ENCODE results near the gene LEMD2. TPM values are rescaled to one million over a fixed set of nuclear protein-coding genes. Genes with fewer than 3 reads are reported as not detected.

The LEMD2 gene
- total RNA-seq, 1 donor from 2014 or later, result 88.0 TPM

DNA sequence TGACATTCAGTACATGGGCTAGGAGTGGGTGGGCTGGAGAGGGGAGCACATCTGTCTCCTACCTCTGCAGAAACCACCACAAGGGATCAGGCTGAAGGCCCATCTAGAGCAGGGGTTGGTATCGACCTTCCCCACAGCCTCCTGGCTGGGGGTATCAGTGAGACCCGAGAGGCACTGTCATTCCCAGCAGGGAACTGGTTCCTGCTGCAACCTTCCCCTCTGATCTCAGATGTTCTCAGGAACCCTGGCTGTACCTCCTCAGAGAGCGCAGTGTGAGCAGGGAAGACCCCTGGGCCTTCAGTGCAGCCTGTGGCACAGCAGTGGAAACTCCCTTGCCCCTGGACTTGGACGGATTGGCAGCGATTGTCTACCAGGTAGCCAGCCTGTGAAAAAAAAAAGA, 50.1 kb downstream of the LEMD2 start:
- ATAC-seq (ENCODE audit: low read depth) (no peak), DNase-seq (no peak)
- Mint-ChIP-seq H3K9me3 (no peaks in the 10 kb centered on the region), H3K4me1 (no peaks in the 10 kb centered on the region), H3K27me3 (peaks cover 8% of the 10 kb centered on the region), H3K27ac (no peak overlapping the region), H3K36me3 (ENCODE audit: low read depth) (no peaks in the 10 kb centered on the region), H3K4me3 (no peak overlapping the region)
- TF ChIP-seq, protein P1, sequence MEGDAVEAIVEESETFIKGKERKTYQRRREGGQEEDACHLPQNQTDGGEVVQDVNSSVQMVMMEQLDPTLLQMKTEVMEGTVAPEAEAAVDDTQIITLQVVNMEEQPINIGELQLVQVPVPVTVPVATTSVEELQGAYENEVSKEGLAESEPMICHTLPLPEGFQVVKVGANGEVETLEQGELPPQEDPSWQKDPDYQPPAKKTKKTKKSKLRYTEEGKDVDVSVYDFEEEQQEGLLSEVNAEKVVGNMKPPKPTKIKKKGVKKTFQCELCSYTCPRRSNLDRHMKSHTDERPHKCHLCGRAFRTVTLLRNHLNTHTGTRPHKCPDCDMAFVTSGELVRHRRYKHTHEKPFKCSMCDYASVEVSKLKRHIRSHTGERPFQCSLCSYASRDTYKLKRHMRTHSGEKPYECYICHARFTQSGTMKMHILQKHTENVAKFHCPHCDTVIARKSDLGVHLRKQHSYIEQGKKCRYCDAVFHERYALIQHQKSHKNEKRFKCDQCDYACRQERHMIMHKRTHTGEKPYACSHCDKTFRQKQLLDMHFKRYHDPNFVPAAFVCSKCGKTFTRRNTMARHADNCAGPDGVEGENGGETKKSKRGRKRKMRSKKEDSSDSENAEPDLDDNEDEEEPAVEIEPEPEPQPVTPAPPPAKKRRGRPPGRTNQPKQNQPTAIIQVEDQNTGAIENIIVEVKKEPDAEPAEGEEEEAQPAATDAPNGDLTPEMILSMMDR (IDR thresholded peaks at IDR 0.05), result no peak
- CTCF ChIA-PET, result no interaction called here
- POLR2A ChIA-PET, result no interaction called here
- intact Hi-C loops (cut with micrococcal nuclease), result no loop called here

DNA sequence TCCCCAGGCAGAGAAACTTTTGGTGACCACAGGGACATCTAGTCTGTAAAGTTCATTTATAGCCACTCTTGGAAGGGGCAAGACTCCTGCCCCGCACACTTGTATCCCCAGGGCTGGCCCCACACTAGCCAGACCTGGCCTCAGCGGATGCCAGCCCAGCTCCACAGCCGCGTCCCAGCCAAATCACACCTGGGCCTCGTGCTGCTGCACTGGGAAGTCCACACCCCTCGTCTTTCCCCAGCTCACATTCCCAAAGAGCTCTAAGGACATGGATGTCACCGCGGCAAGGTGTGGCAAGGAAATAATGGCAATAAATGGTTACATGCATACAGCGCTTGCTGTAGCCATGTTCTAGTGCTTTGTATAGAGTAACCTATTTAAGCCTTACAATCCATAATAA, 50.8 kb downstream of the LEMD2 start:
- intact Hi-C loops (cut with micrococcal nuclease), result no loop called here
- CTCF ChIA-PET, result no interaction called here
- DNase-seq (no peak), ATAC-seq (ENCODE audit: low read depth) (no peak)
- no peaks in the 10 kb centered on the region for H3K36me3 Mint-ChIP-seq (ENCODE audit: low read depth)
- TF ChIP-seq, protein P1 (IDR thresholded peaks at IDR 0.05), result no peak
- POLR2A ChIA-PET, result no interaction called here
- no peak overlapping the region for H3K4me3 Mint-ChIP-seq
- H3K27me3 Mint-ChIP-seq, result peaks cover 8% of the 10 kb centered on the region
- no peaks in the 10 kb centered on the region for H3K9me3 Mint-ChIP-seq
- no peaks in the 10 kb centered on the region for H3K4me1 Mint-ChIP-seq
- no peak overlapping the region for H3K27ac Mint-ChIP-seq

DNA sequence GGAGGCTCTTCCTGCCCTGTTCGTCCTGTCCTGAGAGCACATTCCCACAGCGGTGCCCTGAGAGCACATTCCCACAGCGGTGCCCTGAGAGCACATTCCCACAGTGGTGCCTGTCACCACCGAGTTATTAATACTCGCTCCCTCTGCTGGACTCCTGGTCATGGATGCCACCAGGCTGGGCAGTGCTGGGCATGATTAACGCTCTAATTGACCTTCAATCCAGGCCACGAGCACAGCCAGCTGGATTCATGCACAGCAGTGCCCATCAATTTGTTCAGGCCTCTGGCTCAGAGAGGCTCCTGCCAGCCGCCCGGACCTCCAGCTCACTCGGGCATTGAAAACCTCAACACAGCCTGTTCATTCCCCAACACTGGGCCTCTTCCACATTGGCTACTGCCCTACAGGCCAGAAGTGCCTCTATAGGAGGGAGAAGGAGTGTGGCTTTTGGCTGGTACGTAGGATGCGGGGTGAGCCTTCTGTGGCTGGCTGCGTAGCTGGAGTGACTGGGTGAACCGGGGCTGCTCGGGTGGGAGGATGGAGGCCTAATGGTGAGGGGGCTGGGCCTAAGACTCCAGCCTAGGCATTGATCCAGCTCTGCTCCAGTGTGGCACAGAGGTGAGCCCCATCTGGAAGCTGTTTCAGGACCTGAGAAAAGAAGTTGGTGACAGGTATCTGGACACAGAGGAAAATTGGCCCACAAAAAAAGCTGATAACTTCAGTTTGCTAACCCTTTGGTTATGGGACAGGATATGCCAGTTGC, 51.5 kb downstream of the LEMD2 start:
- ChIA-PET CTCF (no interaction called here), POLR2A (no interaction called here)
- DNase-seq (no peak), ATAC-seq (ENCODE audit: low read depth) (no peak)
- Mint-ChIP-seq H3K36me3 (ENCODE audit: low read depth) (no peaks in the 10 kb centered on the region), H3K9me3 (no peaks in the 10 kb centered on the region), H3K27ac (no peak overlapping the region), H3K4me1 (no peaks in the 10 kb centered on the region), H3K27me3 (peaks cover 3% of the 10 kb centered on the region), H3K4me3 (no peak overlapping the region)
- intact Hi-C loops (cut with micrococcal nuclease), result no loop called here
- TF ChIP-seq, protein P1 (IDR thresholded peaks at IDR 0.05), result no peak

DNA sequence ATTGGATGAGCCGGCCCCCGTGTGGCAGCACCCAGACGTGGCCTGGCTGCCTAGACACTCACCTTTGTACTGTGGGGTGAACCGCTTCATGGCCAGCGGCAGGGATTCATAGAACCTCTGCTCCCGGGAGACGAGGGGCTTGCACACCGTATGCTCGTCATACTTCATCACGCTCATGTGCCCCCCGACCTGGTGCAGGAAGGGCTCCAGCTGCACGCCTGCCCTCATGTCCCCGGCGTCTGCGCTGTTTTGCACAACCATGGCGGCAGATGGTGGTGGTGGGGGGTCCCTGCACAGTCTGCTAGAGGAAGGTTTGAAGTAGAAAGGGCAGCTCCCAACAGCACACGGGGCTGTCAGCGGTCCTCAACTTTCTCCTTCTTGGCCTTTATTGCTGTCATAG, 53.7 kb downstream of the LEMD2 start:
- H3K27ac Mint-ChIP-seq, result no peak overlapping the region
- ATAC-seq (ENCODE audit: low read depth), result no peak
- intact Hi-C loops (cut with micrococcal nuclease), result no loop called here
- no peaks in the 10 kb centered on the region for H3K36me3 Mint-ChIP-seq (ENCODE audit: low read depth)
- H3K4me3 Mint-ChIP-seq, result no peak overlapping the region
- DNase-seq, result no peak
- no peaks in the 10 kb centered on the region for H3K27me3 Mint-ChIP-seq
- H3K9me3 Mint-ChIP-seq, result no peaks in the 10 kb centered on the region
- TF ChIP-seq, protein P1 (IDR thresholded peaks at IDR 0.05), result no peak
- CTCF ChIA-PET, result no interaction called here
- no peaks in the 10 kb centered on the region for H3K4me1 Mint-ChIP-seq
- POLR2A ChIA-PET, result no interaction called here

DNA sequence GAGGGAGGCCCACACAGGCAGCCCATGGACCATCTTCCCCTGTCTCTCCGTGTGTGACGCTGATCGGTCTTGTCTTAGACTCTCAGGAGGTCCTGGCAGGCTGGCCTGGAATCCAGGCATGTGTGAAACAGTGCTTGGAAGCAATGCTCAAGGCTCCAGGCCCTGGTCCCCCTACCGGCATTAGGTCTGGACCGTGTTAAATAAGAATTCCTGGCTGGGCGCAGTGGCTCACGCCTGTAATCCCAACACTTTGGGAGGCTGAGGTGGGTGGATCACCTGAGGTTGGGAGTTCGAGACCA, 55.3 kb downstream of the LEMD2 start:
- H3K4me3 Mint-ChIP-seq, result no peak overlapping the region
- TF ChIP-seq, protein P1 (IDR thresholded peaks at IDR 0.05), result no peak
- H3K36me3 Mint-ChIP-seq (ENCODE audit: low read depth), result no peaks in the 10 kb centered on the region
- intact Hi-C loops (cut with micrococcal nuclease), result no loop called here
- H3K4me1 Mint-ChIP-seq, result no peaks in the 10 kb centered on the region
- ATAC-seq (ENCODE audit: low read depth) (no peak), DNase-seq (no peak)
- POLR2A ChIA-PET, result no interaction called here
- no peak overlapping the region for H3K27ac Mint-ChIP-seq
- CTCF ChIA-PET, result no interaction called here
- peaks cover under 1% of the 10 kb centered on the region for H3K27me3 Mint-ChIP-seq
- no peaks in the 10 kb centered on the region for H3K9me3 Mint-ChIP-seq

Measured in activated B cell treated with CpG ODN at 0.5 μM for 24 hours (primary cell).